ENCODE data around the gene APBB1IP. TPM values are rescaled to one million over a fixed set of nuclear protein-coding genes. Genes with fewer than 3 reads are reported as not detected.

APBB1IP gene
- total and polyA plus RNA-seq, 2 of the 8 experiments (the other 6 are each of a cell fraction or from before 2014, with no cell fraction given), result 0.05 TPM; not detected in 1

DNA sequence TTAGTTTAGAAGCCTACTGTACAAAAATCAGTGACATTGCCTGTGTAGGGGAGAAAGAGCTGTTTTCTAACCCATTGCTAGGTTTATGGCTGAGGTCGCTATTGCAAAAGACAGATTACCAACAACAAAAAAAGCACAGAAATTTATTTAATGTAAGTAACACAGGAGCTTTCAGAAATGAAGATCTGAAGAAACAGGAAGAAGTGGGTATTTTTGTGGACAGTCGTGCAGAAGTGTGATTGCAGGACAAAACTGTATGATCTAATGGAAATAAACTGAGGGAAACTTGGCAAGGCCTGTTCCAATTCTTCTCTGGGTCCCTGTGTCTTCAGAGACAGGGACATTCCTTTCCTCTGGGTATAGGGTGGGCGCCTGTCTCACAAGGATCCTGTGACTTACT lies 87.4 kb downstream of the APBB1IP start:
- H3K23me2 ChIP-seq (ENCODE audit: low read depth, low read length), result no peaks in the 10 kb centered on the region
- no peaks in the 10 kb centered on the region for H3K79me2 ChIP-seq (ENCODE audit: control insufficient read depth in 1 of 2, insufficient read depth in 2 of 2, low read length in 2 of 2)
- 77% methylated on average over 3 of the region's 3 CpGs; no CpG with 5 or more reads in 1 of the 2 experiments for WGBS, 2 experiments (ENCODE audit: extremely low coverage in 1 of 2, insufficient coverage in 1 of 2, insufficient read length in 1 of 2, insufficient replicate concordance in 2 of 2, low coverage in 1 of 2, low lambda C conversion rate in 2 of 2, missing lambda C conversion rate in 1 of 2)
- ChIA-PET POLR2A (ENCODE audit: partially characterized antibody) (no interaction called here), CTCF (ENCODE audit: partially characterized antibody) (interaction anchor here (0.6 to 2.0 kb wide), 6 partner anchors 9 to 446 kb away, joined by 3 to 11 read pairs (median 4); no protein-coding TSS in a partner anchor)
- no peak overlapping the region for H2BK5ac ChIP-seq (ENCODE audit: low read depth, low read length)
- no peaks in the 10 kb centered on the region for H3K36me3 ChIP-seq (ENCODE audit: control insufficient read depth in 2 of 4, insufficient read depth in 4 of 4, low read length in 3 of 4)
- 0 out of 2 replicates have a peak overlapping the region, but pooled peaks have one; percentile 10 for H2AFZ ChIP-seq (ENCODE audit: low read length)
- no peak overlapping the region for H4K8ac ChIP-seq (ENCODE audit: extremely low read depth, insufficient read depth, low read length)
- no peak overlapping the region for H2BK120ac ChIP-seq (replicated peaks; ENCODE audit: low read depth, low read length)
- no peak overlapping the region for H3K18ac ChIP-seq (ENCODE audit: extremely low read depth, low read length)
- H3K4me1 ChIP-seq (replicated peaks in 1 of 4; ENCODE audit: control insufficient read depth in 3 of 4, insufficient read depth in 4 of 4, low read length in 3 of 4), result no peaks in the 10 kb centered on the region
- no peak overlapping the region for H2AK5ac ChIP-seq (ENCODE audit: low read depth, low read length)
- H3K4me3 ChIP-seq (ENCODE audit: extremely low read depth in 1 of 4, insufficient read depth in 2 of 4, low read depth in 3 of 4, low read length in 4 of 4), result no peak overlapping the region
- DNase-seq (ENCODE audit: low read depth in 1 of 2, low spot score in 2 of 2) (no peak), FAIRE-seq (no peak)
- no peak overlapping the region for H3K4me2 ChIP-seq (ENCODE audit: insufficient read depth in 1 of 2, low read depth in 2 of 2, low read length in 2 of 2)
- H3K23ac ChIP-seq (ENCODE audit: insufficient read length), result no peak overlapping the region
- H3K27me3 ChIP-seq (replicated peaks in 1 of 4; ENCODE audit: control insufficient read depth in 3 of 4, extremely low read depth in 1 of 4, insufficient read depth in 3 of 4, low read length in 3 of 4), result no peaks in the 10 kb centered on the region
- H2BK12ac ChIP-seq (ENCODE audit: low read depth, low read length), result no peak overlapping the region
- no peak overlapping the region for H2BK15ac ChIP-seq (ENCODE audit: low read length)
- no peaks in the 10 kb centered on the region for H3K79me1 ChIP-seq (ENCODE audit: low read depth, low read length)
- no peak overlapping the region for H2BK20ac ChIP-seq (ENCODE audit: low read length)
- H4K5ac ChIP-seq (ENCODE audit: insufficient read length, low read depth, low read length), result no peak overlapping the region
- H4K20me1 ChIP-seq (replicated peaks in 1 of 2; ENCODE audit: control insufficient read depth in 1 of 2, insufficient read depth in 2 of 2, low read length in 2 of 2), result no peaks in the 10 kb centered on the region
- H3K9me3 ChIP-seq (ENCODE audit: insufficient read depth in 2 of 2, low read depth in 1 of 2, low read length in 1 of 2), result 0 out of 4 replicates have a peak, but pooled peaks cover 0 to under 1% of the 10 kb centered on the region in 2 experiments
- H3K27ac ChIP-seq (ENCODE audit: low read depth, low read length), result no peak overlapping the region
- no peak overlapping the region for H3K9ac ChIP-seq (replicated peaks in 1 of 4; ENCODE audit: extremely low read depth in 1 of 4, low read depth in 3 of 4, low read length in 3 of 4)
- no peak overlapping the region for H3K4ac ChIP-seq (replicated peaks; ENCODE audit: insufficient read length, low read depth, low read length)
- H3K56ac ChIP-seq (replicated peaks; ENCODE audit: insufficient read length, low read depth, low read length), result no peak overlapping the region
- H3K14ac ChIP-seq (ENCODE audit: insufficient read length), result no peak overlapping the region
- H4K91ac ChIP-seq (replicated peaks; ENCODE audit: insufficient read length, low read length), result no peak overlapping the region
- TF ChIP-seq JUND (IDR thresholded peaks at IDR 0.05; ENCODE audit: low read length) (no peak), USF2 (IDR thresholded peaks at IDR 0.05; ENCODE audit: low read length) (no peak), SP2 (IDR thresholded peaks at IDR 0.05; ENCODE audit: low read length) (no peak), CHD1 (IDR thresholded peaks at IDR 0.05; ENCODE audit: low read depth, low read length) (no peak), TAF7 (optimal IDR thresholded peaks at IDR 0.05; ENCODE audit: borderline replicate concordance, low read depth, low read length) (no peak), BRCA1 (IDR thresholded peaks at IDR 0.05; ENCODE audit: low read depth, low read length) (no peak), SAP30 (IDR thresholded peaks at IDR 0.05; ENCODE audit: insufficient read depth, insufficient replicate concordance, low read length) (no peak), SP1 (IDR thresholded peaks at IDR 0.05; ENCODE audit: low read depth, low read length) (no peak), E2F6 (IDR thresholded peaks at IDR 0.05) (no peak), ASH2L (IDR thresholded peaks at IDR 0.05; ENCODE audit: low read length) (no peak), BCL11A (IDR thresholded peaks at IDR 0.05; ENCODE audit: low read depth in 2 of 2, low read length in 2 of 2) (no peak), ZNF274 (IDR thresholded peaks at IDR 0.05; ENCODE audit: borderline replicate concordance, extremely low read depth, low read length) (no peak), RXRA (IDR thresholded peaks at IDR 0.05; ENCODE audit: insufficient read depth, low read depth, low read length) (no peak)

All from H1 (cell line).